Ishikawa (cell line): ENCODE measurements around the gene HMCN1.

Source experiments
- CEBPB ChIP-seq: IDR thresholded peaks from 2 replicates; pipeline ENCODE4 v1.6.1; 2012
- CREB1 ChIP-seq: IDR thresholded peaks from 2 replicates; pipeline ENCODE4 v1.6.1; 2012; ENCODE audit warnings: low read depth
- EP300 ChIP-seq: IDR thresholded peaks from 2 replicates; pipeline ENCODE4 v1.6.1; 2012; ENCODE audit warnings: borderline replicate concordance
- RAD21 ChIP-seq: IDR thresholded peaks from 2 replicates; pipeline ENCODE4 v1.6.1; 2012; ENCODE audit warnings: low read depth
- REST ChIP-seq: IDR thresholded peaks from 2 replicates; pipeline ENCODE4 v1.6.1; 2012; ENCODE audit warnings: low read depth, mild to moderate bottlenecking
- TAF1 ChIP-seq: IDR thresholded peaks from 2 replicates; pipeline ENCODE4 v1.6.1; 2012; ENCODE audit warnings: low read depth, mild to moderate bottlenecking
- ZBTB7A ChIP-seq: IDR thresholded peaks from 2 replicates; pipeline ENCODE4 v1.6.1; 2012; ENCODE audit warnings: low read depth

- TF ChIP-seq CEBPB: no peak
- no peak for TF ChIP-seq EP300
- TF ChIP-seq CREB1: no peak
- TF ChIP-seq REST: no peak
- no peak for TF ChIP-seq TAF1
- no peak for TF ChIP-seq RAD21
- no peak for TF ChIP-seq ZBTB7A
Observed at GRCh38 chr1:186220067-186220466, 485.9 kb downstream of the HMCN1 start.
